Natural killer cell treated with Interleukin-12 subunit alpha and Interleukin-12 subunit beta and Interleukin-15 and Interleukin-18, amount 100 ng/mL, for 72 hours (primary cell): ENCODE results near the gene CEP152. TPM values are rescaled to one million over a fixed set of nuclear protein-coding genes. Genes with fewer than 3 reads are reported as not detected.
"Not testable (repeated sequence)": the region's sequence is repeated elsewhere in the genome, so short reads cannot be mapped to it uniquely, and the experiment has no call there.

ENCODE experiments used
- ATAC-seq, 2 donors: fragments of 150-1000 bp; cut with Tn5 transposase in 1 of 2; sonication (Bioruptor Pico), chemical (Tn5 transposase) in 1 of 2; 2 replicates each; pipeline ENCODE4 v1.10.0; 2021
- DNase-seq: peaks from one replicate; pipeline ENCODE4 v3.0.0; 2022; ENCODE audit warnings: low spot score
- H3K27ac Mint-ChIP-seq, 2 donors: 1 replicate in 1 of 2; 2 replicates in 1 of 2; pipeline ENCODE4 v1.8.0; 2022; ENCODE audit warnings: mixed read lengths in 2 of 2, mild to moderate bottlenecking in 1 of 2, moderate library complexity in 1 of 2
- H3K27me3 Mint-ChIP-seq, 2 donors: 1 replicate in 1 of 2; 2 replicates in 1 of 2; pipeline ENCODE4 v1.8.0; 2022; ENCODE audit warnings: mixed read lengths in 2 of 2
- H3K36me3 Mint-ChIP-seq: one replicate; pipeline ENCODE4 v1.8.0; 2022; ENCODE audit warnings: mixed read lengths
- H3K4me1 Mint-ChIP-seq, 2 donors: 1 replicate in 1 of 2; 2 replicates in 1 of 2; pipeline ENCODE4 v1.8.0; 2022; ENCODE audit warnings: low read depth in 2 of 2, mixed read lengths in 2 of 2, mild to moderate bottlenecking in 1 of 2
- H3K4me3 Mint-ChIP-seq: one replicate; pipeline ENCODE4 v1.8.0; 2022; ENCODE audit warnings: mixed read lengths
- H3K9me3 Mint-ChIP-seq: 2 replicates; pipeline ENCODE4 v1.8.0; 2022; ENCODE audit warnings: mixed read lengths
- total RNA-seq, 2 donors: library from RNA; stranded (reverse); gene quantifications; one replicate each; pipeline ENCODE4 v1.2.3, GENCODE V29; 2022

CEP152 gene, protein sequence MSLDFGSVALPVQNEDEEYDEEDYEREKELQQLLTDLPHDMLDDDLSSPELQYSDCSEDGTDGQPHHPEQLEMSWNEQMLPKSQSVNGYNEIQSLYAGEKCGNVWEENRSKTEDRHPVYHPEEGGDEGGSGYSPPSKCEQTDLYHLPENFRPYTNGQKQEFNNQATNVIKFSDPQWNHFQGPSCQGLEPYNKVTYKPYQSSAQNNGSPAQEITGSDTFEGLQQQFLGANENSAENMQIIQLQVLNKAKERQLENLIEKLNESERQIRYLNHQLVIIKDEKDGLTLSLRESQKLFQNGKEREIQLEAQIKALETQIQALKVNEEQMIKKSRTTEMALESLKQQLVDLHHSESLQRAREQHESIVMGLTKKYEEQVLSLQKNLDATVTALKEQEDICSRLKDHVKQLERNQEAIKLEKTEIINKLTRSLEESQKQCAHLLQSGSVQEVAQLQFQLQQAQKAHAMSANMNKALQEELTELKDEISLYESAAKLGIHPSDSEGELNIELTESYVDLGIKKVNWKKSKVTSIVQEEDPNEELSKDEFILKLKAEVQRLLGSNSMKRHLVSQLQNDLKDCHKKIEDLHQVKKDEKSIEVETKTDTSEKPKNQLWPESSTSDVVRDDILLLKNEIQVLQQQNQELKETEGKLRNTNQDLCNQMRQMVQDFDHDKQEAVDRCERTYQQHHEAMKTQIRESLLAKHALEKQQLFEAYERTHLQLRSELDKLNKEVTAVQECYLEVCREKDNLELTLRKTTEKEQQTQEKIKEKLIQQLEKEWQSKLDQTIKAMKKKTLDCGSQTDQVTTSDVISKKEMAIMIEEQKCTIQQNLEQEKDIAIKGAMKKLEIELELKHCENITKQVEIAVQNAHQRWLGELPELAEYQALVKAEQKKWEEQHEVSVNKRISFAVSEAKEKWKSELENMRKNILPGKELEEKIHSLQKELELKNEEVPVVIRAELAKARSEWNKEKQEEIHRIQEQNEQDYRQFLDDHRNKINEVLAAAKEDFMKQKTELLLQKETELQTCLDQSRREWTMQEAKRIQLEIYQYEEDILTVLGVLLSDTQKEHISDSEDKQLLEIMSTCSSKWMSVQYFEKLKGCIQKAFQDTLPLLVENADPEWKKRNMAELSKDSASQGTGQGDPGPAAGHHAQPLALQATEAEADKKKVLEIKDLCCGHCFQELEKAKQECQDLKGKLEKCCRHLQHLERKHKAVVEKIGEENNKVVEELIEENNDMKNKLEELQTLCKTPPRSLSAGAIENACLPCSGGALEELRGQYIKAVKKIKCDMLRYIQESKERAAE (N-terminal part only)
- total RNA-seq: 10 to 100 TPM; 16.8 to 42.7 TPM

DNA sequence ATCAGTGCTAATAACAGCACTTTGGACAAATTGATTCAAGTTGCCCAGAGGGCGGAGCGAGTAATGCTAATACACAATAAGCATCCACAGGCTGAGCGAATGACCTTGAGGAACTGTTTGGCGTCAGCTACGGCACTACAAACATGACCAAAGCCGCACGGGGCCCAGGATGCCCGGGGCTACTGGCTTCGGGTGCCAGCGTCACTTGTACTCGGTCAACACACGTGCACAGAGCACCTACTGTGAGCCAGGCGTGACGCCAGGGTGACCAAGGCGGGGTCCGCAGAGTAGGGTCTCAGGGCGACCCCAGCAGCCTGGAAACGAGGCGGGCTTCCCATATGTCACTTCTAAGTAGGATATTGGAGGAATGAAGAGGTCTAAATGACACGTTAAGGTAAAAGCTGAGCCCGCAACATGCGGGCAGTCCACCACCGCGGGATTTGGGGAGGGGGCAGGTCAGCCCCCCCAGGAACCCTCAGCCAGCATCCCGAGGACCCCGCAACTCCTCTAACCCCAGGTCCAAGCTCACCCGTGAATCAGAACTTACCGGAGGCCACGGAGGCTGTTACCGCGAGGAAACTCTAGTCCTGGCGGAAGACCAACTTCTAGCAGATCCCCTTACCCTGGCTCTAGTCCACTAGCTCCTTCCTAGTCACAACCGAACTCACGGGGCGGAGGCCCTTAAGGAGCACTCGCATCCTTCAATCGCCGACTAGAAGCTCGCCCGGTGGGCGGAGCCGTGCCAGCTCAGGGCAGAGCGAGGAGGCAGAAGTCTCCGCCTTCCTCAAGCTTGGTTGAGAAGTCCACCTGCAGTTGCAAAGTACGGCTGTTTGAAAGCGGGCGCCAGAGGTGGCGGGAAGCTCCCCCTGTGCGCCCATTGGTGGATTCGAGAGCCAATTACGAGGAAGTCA is at the start of gene CEP152:
Gene CEP152 (minus strand): TSS at position 656 of the 911 bp plus-strand sequence. CDS start 5,420 bp downstream, outside the sequence.
- H3K4me1 Mint-ChIP-seq: peaks cover 24 to 30% of the 10 kb centered on the region in 2 donors
- no peaks in the 10 kb centered on the region for H3K9me3 Mint-ChIP-seq
- peaks cover 7 to 13% of the 10 kb centered on the region in 2 donors for H3K27me3 Mint-ChIP-seq
- H3K27ac Mint-ChIP-seq: peak within 1 kb of the TSS; percentile 92 to 94
- peak; percentile 99 for DNase-seq
- peak within 1 kb of the TSS; percentile 94 for H3K4me3 Mint-ChIP-seq
- H3K36me3 Mint-ChIP-seq: peaks cover under 1% of the 10 kb centered on the region
- peak; percentile 98 to 99 for ATAC-seq

- no peak for DNase-seq
- Mint-ChIP-seq H3K27me3 (peaks cover 7 to 11% of the 10 kb centered on the region in 2 donors), H3K4me3 (no peak overlapping the region), H3K36me3 (no peaks in the 10 kb centered on the region), H3K9me3 (no peaks in the 10 kb centered on the region), H3K27ac (no peak overlapping the region), H3K4me1 (peaks cover 4 to 17% of the 10 kb centered on the region in 2 donors)
- no peak for ATAC-seq
Observed at GRCh38 chr15:48859426-48859825, 48.6 kb upstream of the CEP152 start.

- peak in 1 of 2 donors; percentile 64 for ATAC-seq
- Mint-ChIP-seq H3K27ac (no peak overlapping the region), H3K4me1 (peaks cover 4 to 17% of the 10 kb centered on the region in 2 donors), H3K27me3 (peaks cover 7 to 11% of the 10 kb centered on the region in 2 donors), H3K36me3 (no peaks in the 10 kb centered on the region), H3K4me3 (no peak overlapping the region), H3K9me3 (no peaks in the 10 kb centered on the region)
- no peak for DNase-seq
Observed at GRCh38 chr15:48858401-48858800, 47.5 kb upstream of the CEP152 start.

GRCh38 chr15:48856942-48857341 is 46.1 kb upstream of the CEP152 start:
- Mint-ChIP-seq H3K4me1 (peaks cover 0 to 8% of the 10 kb centered on the region in 2 donors), H3K27me3 (peaks cover 11 to 12% of the 10 kb centered on the region in 2 donors), H3K4me3 (no peak overlapping the region), H3K27ac (no peak overlapping the region), H3K36me3 (no peaks in the 10 kb centered on the region), H3K9me3 (no peaks in the 10 kb centered on the region)
- no peak for DNase-seq
- ATAC-seq: no peak

- Mint-ChIP-seq H3K36me3 (no peaks in the 10 kb centered on the region), H3K27ac (no peak overlapping the region), H3K4me3 (no peak overlapping the region), H3K4me1 (peaks cover 0 to 7% of the 10 kb centered on the region in 2 donors), H3K27me3 (peaks cover 17% of the 10 kb centered on the region in 2 donors), H3K9me3 (no peaks in the 10 kb centered on the region)
- ATAC-seq: no peak
- no peak for DNase-seq
Observed at GRCh38 chr15:48855501-48856440, 44.9 kb upstream of the CEP152 start.

- not testable (repeated sequence) for H3K36me3 Mint-ChIP-seq, ATAC-seq, H3K4me3 Mint-ChIP-seq, DNase-seq, H3K9me3 Mint-ChIP-seq, H3K27ac Mint-ChIP-seq, H3K4me1 Mint-ChIP-seq
- H3K27me3 Mint-ChIP-seq: peaks cover 17 to 18% of the 10 kb centered on the region in 2 donors
Observed at GRCh38 chr15:48854434-48854833, 43.6 kb upstream of the CEP152 start.

- Mint-ChIP-seq H3K9me3 (no peaks in the 10 kb centered on the region), H3K36me3 (no peaks in the 10 kb centered on the region), H3K4me3 (no peak overlapping the region), H3K4me1 (no peaks in the 10 kb centered on the region), H3K27ac (no peak overlapping the region), H3K27me3 (peaks cover 18 to 24% of the 10 kb centered on the region in 2 donors)
- DNase-seq (no peak), ATAC-seq (no peak)
Observed at GRCh38 chr15:48851956-48852355, 41.1 kb upstream of the CEP152 start.

DNA sequence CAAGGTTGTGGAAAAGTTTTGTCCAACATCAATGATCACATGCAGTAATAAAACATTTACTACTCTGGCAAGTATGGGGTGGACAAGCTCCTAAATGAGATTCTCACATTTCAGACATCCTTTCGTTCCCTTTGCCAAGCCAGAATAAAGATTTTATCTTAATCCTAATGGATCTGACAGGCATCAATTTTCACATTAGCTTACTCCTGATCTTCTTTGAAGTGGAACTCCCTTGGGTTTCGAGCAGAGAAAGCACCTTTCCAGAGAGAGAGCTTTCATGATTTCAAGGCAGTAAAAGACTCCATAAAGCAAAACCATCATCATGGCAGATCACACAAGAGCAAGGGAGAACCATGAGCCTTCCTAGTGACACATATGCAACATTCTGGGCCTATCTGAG is 39.8 kb upstream of the CEP152 start:
- peaks cover 15 to 24% of the 10 kb centered on the region in 2 donors for H3K27me3 Mint-ChIP-seq

GRCh38 chr15:48845123-48845522 is 34.3 kb upstream of the CEP152 start:
- no peak for DNase-seq
- no peaks in the 10 kb centered on the region for H3K36me3 Mint-ChIP-seq
- no peak for ATAC-seq
- peaks cover 6 to 7% of the 10 kb centered on the region in 2 donors for H3K27me3 Mint-ChIP-seq
- no peaks in the 10 kb centered on the region for H3K9me3 Mint-ChIP-seq
- H3K4me3 Mint-ChIP-seq: no peak overlapping the region
- H3K27ac Mint-ChIP-seq: no peak overlapping the region
- peaks cover 0 to 4% of the 10 kb centered on the region in 2 donors for H3K4me1 Mint-ChIP-seq

More for the DNA sequence above, 39.8 kb upstream of the CEP152 start:
- Mint-ChIP-seq H3K36me3 (no peaks in the 10 kb centered on the region), H3K9me3 (no peaks in the 10 kb centered on the region), H3K4me3 (no peak overlapping the region), H3K4me1 (no peaks in the 10 kb centered on the region), H3K27ac (no peak overlapping the region)
- DNase-seq (no peak), ATAC-seq (no peak)

GRCh38 chr15:48842501-48842900 is 31.6 kb upstream of the CEP152 start:
- no peak for DNase-seq
- Mint-ChIP-seq H3K4me1 (peaks cover 0 to 4% of the 10 kb centered on the region in 2 donors), H3K27ac (no peak overlapping the region), H3K36me3 (no peaks in the 10 kb centered on the region), H3K27me3 (peaks cover 4 to 11% of the 10 kb centered on the region in 2 donors), H3K4me3 (no peak overlapping the region), H3K9me3 (no peaks in the 10 kb centered on the region)
- ATAC-seq: no peak

- no peaks in the 10 kb centered on the region for H3K4me1 Mint-ChIP-seq
- peaks cover 17% of the 10 kb centered on the region for H3K36me3 Mint-ChIP-seq
- no peak overlapping the region for H3K4me3 Mint-ChIP-seq
- no peak for DNase-seq
- no peak for ATAC-seq
- H3K27ac Mint-ChIP-seq: no peak overlapping the region
- H3K9me3 Mint-ChIP-seq: peaks cover 11% of the 10 kb centered on the region
- H3K27me3 Mint-ChIP-seq: peaks cover 25 to 48% of the 10 kb centered on the region in 2 donors
Observed at GRCh38 chr15:48834756-48835155, 23.9 kb upstream of the CEP152 start.
